ENCODE data around the gene PLEKHG2. TPM values are rescaled to one million over a fixed set of nuclear protein-coding genes. Genes with fewer than 3 reads are reported as not detected.

PLEKHG2 gene
- polyA plus RNA-seq, 3 donors from 2014 or later, result 3.7 to 4.3 TPM; not detected in 1

- DNase-seq, result peak; percentile 99
- peak within 1 kb of the TSS; percentile 94 to 98 (median 96) for H3K4me3 Mint-ChIP-seq
- no peaks in the 10 kb centered on the region for H3K9me3 Mint-ChIP-seq
- H3K27me3 Mint-ChIP-seq (ENCODE audit: low read depth in 3 of 3), result peaks cover 3 to 10% (median 9%) of the 10 kb centered on the region in 3 donors
- peak within 1 kb of the TSS; percentile 97 to 99 (median 98) for H3K27ac Mint-ChIP-seq
- H3K36me3 Mint-ChIP-seq, result peaks cover 8 to 30% (median 14%) of the 10 kb centered on the region in 3 donors
- H3K4me1 Mint-ChIP-seq, result peaks cover 36% of the 10 kb centered on the region in 2 donors
Observed at GRCh38 chr19:39390751-39391437, 21.6 kb upstream of the PLEKHG2 start, which contains the start of the genes MED29 and PAF1. Gene MED29 (plus strand): TSS chr19:39391378. CDS start chr19:39391423, 45 bp downstream. Gene PAF1 (minus strand): TSS chr19:39391106. CDS start chr19:39390864, 242 bp downstream.

- Mint-ChIP-seq H3K4me3 (peak overlapping the region; percentile 71 to 81 (median 77)), H3K9me3 (no peaks in the 10 kb centered on the region), H3K4me1 (peaks cover 58 to 59% of the 10 kb centered on the region in 2 donors), H3K36me3 (peaks cover 5 to 15% (median 12%) of the 10 kb centered on the region in 3 donors), H3K27me3 (ENCODE audit: low read depth in 3 of 3) (peaks cover 19 to 30% (median 27%) of the 10 kb centered on the region in 3 donors), H3K27ac (peak overlapping the region; percentile 97 to 100 (median 99))
- peak; percentile 90 to 92 (median 90) for DNase-seq
Observed at GRCh38 chr19:39397360-39398296, 14.8 kb upstream of the PLEKHG2 start.

- Mint-ChIP-seq H3K36me3 (peaks cover 5 to 14% (median 12%) of the 10 kb centered on the region in 3 donors), H3K4me3 (peak overlapping the region; percentile 71 to 81 (median 77)), H3K27me3 (ENCODE audit: low read depth in 3 of 3) (peaks cover 22 to 36% (median 33%) of the 10 kb centered on the region in 3 donors), H3K4me1 (peaks cover 60 to 61% of the 10 kb centered on the region in 2 donors), H3K27ac (peak overlapping the region; percentile 97 to 100 (median 99)), H3K9me3 (no peaks in the 10 kb centered on the region)
- DNase-seq, result peak; percentile 57 to 61 (median 60)
Observed at GRCh38 chr19:39398297-39398864, 14.1 kb upstream of the PLEKHG2 start.

GRCh38 chr19:39399668-39400050, 12.8 kb upstream of the PLEKHG2 start:
- Mint-ChIP-seq H3K4me1 (peaks cover 60 to 63% of the 10 kb centered on the region in 2 donors), H3K4me3 (peak overlapping the region; percentile 20 to 77 (median 58)), H3K9me3 (no peaks in the 10 kb centered on the region), H3K27ac (peak overlapping the region; percentile 97 to 100 (median 99)), H3K36me3 (peaks cover 5 to 7% (median 6%) of the 10 kb centered on the region in 3 donors), H3K27me3 (ENCODE audit: low read depth in 3 of 3) (peaks cover 30 to 46% (median 43%) of the 10 kb centered on the region in 3 donors)
- no peak for DNase-seq

- peaks cover 3 to 6% (median 4%) of the 10 kb centered on the region in 3 donors for H3K36me3 Mint-ChIP-seq
- peaks cover 33 to 46% (median 43%) of the 10 kb centered on the region in 3 donors for H3K27me3 Mint-ChIP-seq (ENCODE audit: low read depth in 3 of 3)
- peaks cover 60 to 67% of the 10 kb centered on the region in 2 donors for H3K4me1 Mint-ChIP-seq
- peak overlapping the region; percentile 97 to 100 (median 99) for H3K27ac Mint-ChIP-seq
- no peak for DNase-seq
- no peaks in the 10 kb centered on the region for H3K9me3 Mint-ChIP-seq
- H3K4me3 Mint-ChIP-seq, result peak overlapping the region; percentile 20 to 77 (median 58)
Observed at GRCh38 chr19:39400061-39400460, 12.4 kb upstream of the PLEKHG2 start.

GRCh38 chr19:39401070-39401548, 11.4 kb upstream of the PLEKHG2 start:
- Mint-ChIP-seq H3K27me3 (ENCODE audit: low read depth in 3 of 3) (peaks cover 36 to 52% (median 51%) of the 10 kb centered on the region in 3 donors), H3K36me3 (peaks cover 0 to 3% (median 0%) of the 10 kb centered on the region in 3 donors), H3K9me3 (no peaks in the 10 kb centered on the region), H3K4me1 (peaks cover 67 to 76% of the 10 kb centered on the region in 2 donors), H3K27ac (peak overlapping the region; percentile 97 to 100 (median 99)), H3K4me3 (peak overlapping the region; percentile 68 to 89 (median 77))
- no peak for DNase-seq

- H3K27ac Mint-ChIP-seq, result peak overlapping the region; percentile 97 to 100 (median 99)
- H3K4me1 Mint-ChIP-seq, result peaks cover 72 to 78% of the 10 kb centered on the region in 2 donors
- H3K27me3 Mint-ChIP-seq (ENCODE audit: low read depth in 3 of 3), result peaks cover 41 to 57% (median 54%) of the 10 kb centered on the region in 3 donors
- peak; percentile 95 to 97 (median 96) for DNase-seq
- peaks cover 0 to 3% (median 0%) of the 10 kb centered on the region in 3 donors for H3K36me3 Mint-ChIP-seq
- peak overlapping the region; percentile 68 to 89 (median 77) for H3K4me3 Mint-ChIP-seq
- H3K9me3 Mint-ChIP-seq, result no peaks in the 10 kb centered on the region
Observed at GRCh38 chr19:39401549-39402345, 10.7 kb upstream of the PLEKHG2 start.

GRCh38 chr19:39402346-39403300, 9.8 kb upstream of the PLEKHG2 start:
- DNase-seq, result peak; percentile 87 to 92 (median 90)
- Mint-ChIP-seq H3K27ac (peak overlapping the region; percentile 97 to 100 (median 99)), H3K4me3 (peak overlapping the region; percentile 68 to 89 (median 77)), H3K4me1 (peaks cover 68 to 74% of the 10 kb centered on the region in 2 donors), H3K9me3 (no peaks in the 10 kb centered on the region), H3K36me3 (peaks cover 3 to 6% (median 3%) of the 10 kb centered on the region in 3 donors), H3K27me3 (ENCODE audit: low read depth in 3 of 3) (peaks cover 49 to 66% (median 63%) of the 10 kb centered on the region in 3 donors)

GRCh38 chr19:39403331-39404312, 8.8 kb upstream of the PLEKHG2 start:
- Mint-ChIP-seq H3K36me3 (peaks cover 12 to 16% (median 12%) of the 10 kb centered on the region in 3 donors), H3K4me3 (peak overlapping the region; percentile 68 to 89 (median 77)), H3K27me3 (ENCODE audit: low read depth in 3 of 3) (peaks cover 59 to 71% (median 71%) of the 10 kb centered on the region in 3 donors), H3K9me3 (peaks cover 0 to 8% (median 0%) of the 10 kb centered on the region in 6 donors), H3K4me1 (peaks cover 66 to 73% of the 10 kb centered on the region in 2 donors), H3K27ac (peak overlapping the region; percentile 97 to 100 (median 99))
- DNase-seq, result peak; percentile 98 to 99 (median 98)

GRCh38 chr19:39405261-39405957, 7.1 kb upstream of the PLEKHG2 start:
- Mint-ChIP-seq H3K4me3 (peak overlapping the region; percentile 36 to 91 (median 89)), H3K36me3 (peaks cover 14 to 20% (median 16%) of the 10 kb centered on the region in 3 donors), H3K27me3 (ENCODE audit: low read depth in 3 of 3) (peaks cover 75 to 84% (median 81%) of the 10 kb centered on the region in 3 donors), H3K27ac (peak overlapping the region; percentile 91 to 99 (median 99)), H3K9me3 (peaks cover 0 to 13% (median 0%) of the 10 kb centered on the region in 6 donors), H3K4me1 (peaks cover 62 to 68% of the 10 kb centered on the region in 2 donors)
- DNase-seq, result no peak

All from immature natural killer cell (primary cell).